ENCODE data around the gene NF2.

Gene NF2

DNA sequence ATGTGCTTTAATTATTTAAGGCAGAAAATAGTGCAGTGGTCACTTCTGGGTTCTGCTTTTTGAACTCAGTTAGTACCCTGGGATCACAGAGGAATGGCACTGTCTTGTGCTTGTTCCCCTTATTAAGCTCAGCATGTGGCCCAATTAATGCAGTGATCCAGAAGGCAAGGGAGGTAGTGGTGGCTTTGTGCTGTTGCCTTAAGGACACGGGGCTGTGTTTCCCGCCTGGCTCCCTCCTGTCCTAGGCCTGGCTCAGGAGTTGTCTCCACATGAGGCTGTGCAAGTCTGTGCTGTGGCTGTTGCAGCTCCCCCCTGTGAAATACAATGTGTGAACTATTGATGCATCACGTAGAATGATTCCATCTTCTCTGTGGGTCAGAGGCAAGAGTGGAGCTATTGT, 67.2 kb downstream of the NF2 start:
- Histone ChIP-seq H3K27me3 (ENCODE audit: insufficient read depth, low read depth) (no peaks in the 10 kb centered on the region), H3K4me1 (ENCODE audit: low read depth, poor library complexity, severe bottlenecking) (no peaks in the 10 kb centered on the region), H3K9ac (no peak overlapping the region), H3K36me3 (ENCODE audit: insufficient read depth) (no peaks in the 10 kb centered on the region), H2AFZ (ENCODE audit: low read depth) (no peak overlapping the region), H3K27ac (no peak overlapping the region), H3K4me3 (IDR thresholded peaks at IDR 0.05; ENCODE audit: insufficient read depth, low read depth, low read length) (no peak overlapping the region), H4K20me1 (ENCODE audit: insufficient read depth) (no peaks in the 10 kb centered on the region), H3K79me2 (ENCODE audit: insufficient read depth, low read depth) (no peaks in the 10 kb centered on the region), H3K4me2 (no peak overlapping the region)
- TF ChIP-seq, protein P1, sequence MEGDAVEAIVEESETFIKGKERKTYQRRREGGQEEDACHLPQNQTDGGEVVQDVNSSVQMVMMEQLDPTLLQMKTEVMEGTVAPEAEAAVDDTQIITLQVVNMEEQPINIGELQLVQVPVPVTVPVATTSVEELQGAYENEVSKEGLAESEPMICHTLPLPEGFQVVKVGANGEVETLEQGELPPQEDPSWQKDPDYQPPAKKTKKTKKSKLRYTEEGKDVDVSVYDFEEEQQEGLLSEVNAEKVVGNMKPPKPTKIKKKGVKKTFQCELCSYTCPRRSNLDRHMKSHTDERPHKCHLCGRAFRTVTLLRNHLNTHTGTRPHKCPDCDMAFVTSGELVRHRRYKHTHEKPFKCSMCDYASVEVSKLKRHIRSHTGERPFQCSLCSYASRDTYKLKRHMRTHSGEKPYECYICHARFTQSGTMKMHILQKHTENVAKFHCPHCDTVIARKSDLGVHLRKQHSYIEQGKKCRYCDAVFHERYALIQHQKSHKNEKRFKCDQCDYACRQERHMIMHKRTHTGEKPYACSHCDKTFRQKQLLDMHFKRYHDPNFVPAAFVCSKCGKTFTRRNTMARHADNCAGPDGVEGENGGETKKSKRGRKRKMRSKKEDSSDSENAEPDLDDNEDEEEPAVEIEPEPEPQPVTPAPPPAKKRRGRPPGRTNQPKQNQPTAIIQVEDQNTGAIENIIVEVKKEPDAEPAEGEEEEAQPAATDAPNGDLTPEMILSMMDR (conservative IDR thresholded peaks at IDR 0.05; ENCODE audit: low read depth, low read length): no peak

- H3K36me3 ChIP-seq (ENCODE audit: insufficient read depth): no peaks in the 10 kb centered on the region
These were observed 70.1 kb downstream of the NF2 start for GRCh38 chr22:29673361-29674066.

DNA sequence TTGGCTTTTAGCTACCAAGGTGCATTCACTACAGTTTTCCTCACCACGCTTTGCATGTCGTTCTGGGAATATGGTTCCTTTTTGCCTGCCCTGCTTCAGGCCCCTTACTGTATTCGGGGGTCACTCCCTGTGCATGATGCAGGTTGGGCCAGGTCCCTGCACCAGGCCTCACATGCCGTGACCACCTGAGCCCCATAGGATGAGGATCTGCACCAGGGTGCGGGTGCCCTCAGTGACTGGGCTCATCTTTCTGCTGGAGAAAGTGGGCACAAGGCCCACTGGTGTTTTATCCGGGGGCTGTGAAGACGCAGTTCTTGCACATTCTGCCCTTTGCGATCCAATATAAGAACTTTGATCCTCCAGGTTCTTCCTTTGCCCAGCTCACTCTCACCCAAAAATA, 70.7 kb downstream of the NF2 start:
- Histone ChIP-seq H3K36me3 (ENCODE audit: insufficient read depth) (no peaks in the 10 kb centered on the region), H3K4me3 (IDR thresholded peaks at IDR 0.05; ENCODE audit: insufficient read depth, low read depth, low read length) (no peak overlapping the region), H3K4me1 (ENCODE audit: low read depth, poor library complexity, severe bottlenecking) (no peaks in the 10 kb centered on the region), H3K9ac (no peak overlapping the region), H3K79me2 (ENCODE audit: insufficient read depth, low read depth) (no peaks in the 10 kb centered on the region), H2AFZ (ENCODE audit: low read depth) (no peak overlapping the region), H3K27ac (no peak overlapping the region), H3K27me3 (ENCODE audit: insufficient read depth, low read depth) (no peaks in the 10 kb centered on the region), H3K4me2 (no peak overlapping the region), H4K20me1 (ENCODE audit: insufficient read depth) (no peaks in the 10 kb centered on the region)
- TF ChIP-seq, protein P1 (conservative IDR thresholded peaks at IDR 0.05; ENCODE audit: low read depth, low read length): no peak

More at GRCh38 chr22:29673361-29674066, 70.1 kb downstream of the NF2 start:
- TF ChIP-seq, protein P1 (conservative IDR thresholded peaks at IDR 0.05; ENCODE audit: low read depth, low read length): no peak
- Histone ChIP-seq H4K20me1 (ENCODE audit: insufficient read depth) (no peaks in the 10 kb centered on the region), H3K27ac (no peak overlapping the region), H3K4me2 (no peak overlapping the region), H3K27me3 (ENCODE audit: insufficient read depth, low read depth) (no peaks in the 10 kb centered on the region), H3K4me1 (ENCODE audit: low read depth, poor library complexity, severe bottlenecking) (no peaks in the 10 kb centered on the region), H3K79me2 (ENCODE audit: insufficient read depth, low read depth) (no peaks in the 10 kb centered on the region), H2AFZ (ENCODE audit: low read depth) (no peak overlapping the region), H3K9ac (no peak overlapping the region), H3K4me3 (IDR thresholded peaks at IDR 0.05; ENCODE audit: insufficient read depth, low read depth, low read length) (no peak overlapping the region)

DNA sequence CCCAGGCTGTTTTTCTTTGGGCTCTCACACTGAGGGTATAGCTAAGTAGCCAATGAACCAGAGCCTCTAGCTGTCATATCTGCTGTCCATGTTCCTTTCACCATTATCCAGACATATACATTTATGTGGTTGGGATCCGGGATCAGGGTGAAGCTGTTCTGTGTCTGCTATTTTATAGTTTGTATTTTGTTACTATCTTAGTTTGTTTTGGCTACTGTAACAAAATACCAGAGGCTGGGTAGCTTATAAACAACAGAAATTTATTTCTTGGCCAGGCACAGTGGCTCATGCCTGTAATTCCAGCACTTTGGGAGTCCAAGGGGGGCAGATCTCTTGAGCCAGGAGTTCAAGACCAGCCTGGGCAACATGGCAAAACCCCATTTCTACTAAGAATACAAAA, 75.9 kb downstream of the NF2 start:
- no peak overlapping the region for H2AFZ ChIP-seq (ENCODE audit: low read depth)
- no peak overlapping the region for H3K27ac ChIP-seq
- H3K4me2 ChIP-seq: no peak overlapping the region
- H3K4me1 ChIP-seq (ENCODE audit: low read depth, poor library complexity, severe bottlenecking): no peaks in the 10 kb centered on the region
- H3K36me3 ChIP-seq (ENCODE audit: insufficient read depth): no peaks in the 10 kb centered on the region
- no peaks in the 10 kb centered on the region for H3K27me3 ChIP-seq (ENCODE audit: insufficient read depth, low read depth)
- H3K9ac ChIP-seq: no peak overlapping the region
- TF ChIP-seq, protein P1 (conservative IDR thresholded peaks at IDR 0.05; ENCODE audit: low read depth, low read length): no peak
- no peaks in the 10 kb centered on the region for H4K20me1 ChIP-seq (ENCODE audit: insufficient read depth)
- H3K79me2 ChIP-seq (ENCODE audit: insufficient read depth, low read depth): no peaks in the 10 kb centered on the region
- no peak overlapping the region for H3K4me3 ChIP-seq (IDR thresholded peaks at IDR 0.05; ENCODE audit: insufficient read depth, low read depth, low read length)

All from KMS-11 (cell line).